HUES48 (cell line): ENCODE data around the gene CCDC40.
"Not testable (repeated sequence)": the region's sequence is repeated elsewhere in the genome, so short reads cannot be mapped to it uniquely, and the experiment has no call there.

Source experiments
- H3K27ac ChIP-seq: one replicate; pipeline ENCODE4 v1.7.0; 2013; ENCODE audit warnings: low read depth, low read length, inconsistent platforms
- H3K27me3 ChIP-seq: 2 replicates; pipeline ENCODE4 v1.6.1; 2013; ENCODE audit warnings: mild to moderate bottlenecking, low read length; ENCODE audit not compliant: control insufficient read depth, insufficient read depth
- H3K36me3 ChIP-seq: 2 replicates; pipeline ENCODE4 v1.6.1; 2013; ENCODE audit warnings: low read length; ENCODE audit not compliant: control insufficient read depth, insufficient read depth
- H3K4me1 ChIP-seq: 2 replicates; pipeline ENCODE4 v1.6.1; 2013; ENCODE audit warnings: mild to moderate bottlenecking, low read length; ENCODE audit not compliant: control insufficient read depth, insufficient read depth
- H3K4me3 ChIP-seq: 2 replicates; pipeline ENCODE4 v1.5.1; 2013; ENCODE audit warnings: mild to moderate bottlenecking, low read depth, low read length
- H3K9ac ChIP-seq: 2 replicates; pipeline ENCODE4 v1.6.1; 2013; ENCODE audit warnings: mild to moderate bottlenecking, low read depth, low read length, moderate library complexity
- H3K9me3 ChIP-seq: 2 replicates; pipeline ENCODE4 v1.6.1; 2013; ENCODE audit warnings: low read length; ENCODE audit not compliant: control insufficient read depth, insufficient read depth

The CCDC40 gene

DNA sequence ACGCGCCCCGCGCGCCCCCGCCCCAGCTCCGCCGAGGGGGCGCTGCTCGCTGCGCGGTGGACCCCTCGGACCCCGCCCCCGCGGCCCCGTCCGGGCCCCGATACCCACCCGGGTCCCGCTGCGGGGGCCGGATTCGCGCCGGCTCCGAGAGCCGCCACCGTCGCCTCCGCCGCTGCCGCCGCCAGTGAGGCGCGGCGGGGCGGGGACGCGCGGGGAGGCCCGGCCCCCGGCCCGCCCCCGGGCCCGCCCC lies 830 bp upstream of the CCDC40 start, which contains the start of gene TBC1D16:
TBC1D16 (minus strand) TSS at position 186 of the 250 bp plus-strand sequence. CDS start 22,325 bp downstream, outside the sequence.
- Histone ChIP-seq H3K27me3 (no peaks in the 10 kb centered on the region), H3K4me1 (0 out of 2 replicates have a peak, but pooled peaks cover 3% of the 10 kb centered on the region), H3K4me3 (peak within 1 kb of the TSS; percentile 92), H3K27ac (peak within 1 kb of the TSS; percentile 93), H3K36me3 (peaks cover 5% of the 10 kb centered on the region), H3K9ac (peak within 1 kb of the TSS; percentile 82), H3K9me3 (no peaks in the 10 kb centered on the region)

DNA sequence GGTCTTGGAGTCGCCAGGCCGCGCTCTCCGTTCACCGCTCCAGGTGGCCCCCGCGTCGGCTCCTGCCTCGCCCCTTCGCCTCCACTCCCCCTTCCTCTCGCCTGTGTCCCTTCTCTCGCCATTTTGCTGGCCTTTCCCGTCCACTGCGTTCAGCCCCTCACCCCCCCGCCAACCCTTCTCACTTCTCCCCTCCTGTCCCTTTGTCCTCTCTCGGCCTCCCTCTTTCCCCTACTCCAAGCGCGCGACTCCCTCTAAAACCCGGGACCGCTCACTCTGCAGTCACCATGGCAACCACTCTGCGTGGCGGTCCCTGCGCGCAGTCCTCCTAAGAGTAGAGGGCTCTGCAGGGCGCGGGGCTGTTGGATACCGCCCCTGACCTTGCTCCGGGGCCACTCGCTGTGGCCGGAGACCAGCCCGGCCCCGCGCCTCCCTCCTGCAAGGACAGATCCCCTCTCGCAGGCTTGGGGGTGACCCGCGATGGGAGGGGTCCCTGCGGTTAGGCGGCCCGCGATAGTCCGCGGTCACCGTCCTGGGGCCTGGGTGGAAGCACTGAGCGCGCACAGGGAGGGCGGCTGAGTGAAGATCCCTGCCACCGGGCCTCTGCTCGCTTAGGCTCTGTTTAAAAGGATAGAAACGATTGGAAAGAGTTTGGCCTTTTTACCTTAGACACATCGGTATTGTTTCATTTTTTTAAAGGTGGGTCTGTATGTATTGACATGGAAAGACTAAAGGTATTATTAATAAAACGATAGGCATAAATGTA lies 454 bp downstream of the CCDC40 start:
- H3K4me3 ChIP-seq: peak overlapping the region; percentile 92
- no peaks in the 10 kb centered on the region for H3K27me3 ChIP-seq
- H3K27ac ChIP-seq: peak overlapping the region; percentile 93
- peaks cover 5% of the 10 kb centered on the region for H3K36me3 ChIP-seq
- no peaks in the 10 kb centered on the region for H3K9me3 ChIP-seq
- H3K9ac ChIP-seq: peak overlapping the region; percentile 82
- 0 out of 2 replicates have a peak, but pooled peaks cover 3% of the 10 kb centered on the region for H3K4me1 ChIP-seq

DNA sequence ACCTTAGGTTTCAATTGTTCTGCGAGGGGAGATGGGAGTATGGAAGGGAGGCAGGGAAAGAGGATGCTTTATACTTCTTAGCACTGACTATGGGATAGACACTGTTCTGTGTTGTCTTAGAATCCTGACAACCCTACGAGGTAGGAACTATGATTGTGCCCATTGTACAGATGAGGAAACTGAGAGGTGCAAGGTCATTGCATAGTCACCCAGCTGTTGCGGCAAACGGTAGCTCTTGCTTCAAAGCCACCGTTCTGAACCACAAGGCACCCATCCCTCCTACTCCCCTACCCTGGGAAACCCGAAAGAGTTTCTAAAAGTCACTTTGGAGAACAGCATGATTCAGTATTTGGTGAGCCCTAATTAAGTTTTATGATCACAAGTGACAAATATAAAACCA lies 7.5 kb downstream of the CCDC40 start:
- no peak overlapping the region for H3K27ac ChIP-seq

DNA sequence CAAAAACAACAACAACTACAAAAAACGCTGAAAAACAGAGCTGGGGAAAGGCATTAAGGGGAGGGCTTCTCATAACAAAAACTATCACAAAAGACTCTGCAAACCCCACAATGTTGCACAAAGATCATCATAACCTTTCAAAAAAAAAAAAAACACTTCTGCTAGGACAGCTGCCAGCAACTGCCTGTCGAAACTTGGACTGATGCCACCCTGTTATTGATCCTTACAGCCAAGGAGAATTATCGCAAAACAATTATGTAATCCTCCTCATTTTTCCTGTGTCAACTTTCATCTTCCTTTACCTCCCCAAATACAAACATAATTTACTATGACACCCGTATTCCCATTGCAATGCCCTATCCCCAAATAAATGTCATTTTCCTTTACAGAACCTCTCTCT lies 9.3 kb downstream of the CCDC40 start:
- Histone ChIP-seq H3K36me3 (peaks cover 2% of the 10 kb centered on the region; the same call in 1 of the 2 replicates), H3K9ac (no peak overlapping the region), H3K4me1 (no peaks in the 10 kb centered on the region), H3K27ac (no peak overlapping the region), H3K27me3 (no peaks in the 10 kb centered on the region), H3K9me3 (no peaks in the 10 kb centered on the region), H3K4me3 (no peak overlapping the region)

More for the DNA sequence above, 7.5 kb downstream of the CCDC40 start:
- Histone ChIP-seq H3K9ac (no peak overlapping the region), H3K4me3 (no peak overlapping the region), H3K36me3 (peaks cover 7% of the 10 kb centered on the region), H3K4me1 (no peaks in the 10 kb centered on the region), H3K27me3 (no peaks in the 10 kb centered on the region), H3K9me3 (no peaks in the 10 kb centered on the region)

DNA sequence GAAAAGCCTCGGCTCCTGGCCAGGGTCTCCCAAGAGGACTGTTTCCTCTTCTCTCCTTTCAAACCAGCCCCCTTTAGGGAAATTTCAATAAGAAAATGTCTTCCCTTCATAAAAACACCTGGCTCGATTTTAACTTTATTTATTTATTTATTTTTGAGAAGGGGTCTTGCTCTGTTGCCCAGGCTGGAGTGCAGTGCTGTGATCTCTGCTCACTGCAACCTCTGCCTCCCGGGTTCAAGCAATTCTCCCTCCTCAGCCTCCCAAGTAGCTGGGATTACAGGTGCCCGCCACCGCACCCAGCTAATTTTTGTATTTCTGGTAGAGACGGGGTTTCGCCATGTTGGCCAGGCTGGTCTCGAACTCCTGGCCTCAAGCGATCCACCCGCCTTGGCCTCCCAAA lies 10.3 kb downstream of the CCDC40 start:
- not testable (repeated sequence) for H3K36me3 ChIP-seq, H3K27ac ChIP-seq, H3K4me1 ChIP-seq, H3K27me3 ChIP-seq, H3K4me3 ChIP-seq, H3K9ac ChIP-seq, H3K9me3 ChIP-seq

DNA sequence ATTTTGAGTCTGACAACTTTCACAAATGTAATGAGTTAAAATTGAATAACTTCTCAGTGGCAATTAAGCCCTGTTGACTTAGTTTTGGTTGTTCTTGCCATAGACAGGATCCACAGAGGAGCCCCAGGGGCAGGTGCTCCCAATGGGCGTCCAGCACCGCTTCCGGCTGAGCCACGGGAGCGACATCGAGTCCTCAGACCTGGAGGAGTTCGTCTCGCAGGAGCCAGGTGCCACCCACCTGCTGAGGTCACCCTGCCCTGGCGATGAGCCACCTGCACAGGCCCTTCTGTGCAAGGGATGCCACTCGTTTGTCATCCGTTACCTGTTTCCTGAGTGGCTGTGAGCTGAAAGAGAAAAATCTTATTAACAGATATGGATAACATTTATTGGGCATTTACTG lies 10.7 kb downstream of the CCDC40 start:
- Histone ChIP-seq H3K27ac (no peak overlapping the region), H3K4me1 (no peaks in the 10 kb centered on the region), H3K27me3 (no peaks in the 10 kb centered on the region), H3K9ac (no peak overlapping the region), H3K4me3 (no peak overlapping the region), H3K36me3 (peaks cover 2% of the 10 kb centered on the region; the same call in 1 of the 2 replicates), H3K9me3 (no peaks in the 10 kb centered on the region)

DNA sequence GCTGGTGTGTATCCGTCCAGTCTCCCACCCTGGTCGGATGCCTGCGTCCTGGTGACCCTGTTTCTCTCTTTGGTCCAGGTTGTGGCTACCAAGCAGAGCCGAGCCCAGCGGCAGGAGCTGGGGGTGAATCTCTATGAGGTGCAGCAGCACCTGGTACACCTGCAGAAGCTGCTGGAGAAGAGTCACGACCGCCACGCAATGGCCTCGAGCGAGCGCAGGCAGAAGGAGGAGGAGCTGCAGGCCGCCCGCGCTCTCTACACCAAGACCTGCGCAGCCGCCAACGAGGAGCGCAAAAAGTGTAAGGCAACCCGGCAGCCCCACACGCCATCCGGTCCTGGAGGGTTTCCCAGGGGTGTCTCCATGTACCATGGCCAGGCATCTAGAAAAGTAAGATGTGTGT lies 13.5 kb downstream of the CCDC40 start:
- H3K4me3 ChIP-seq: no peak overlapping the region
- no peaks in the 10 kb centered on the region for H3K27me3 ChIP-seq
- H3K36me3 ChIP-seq: no peaks in the 10 kb centered on the region
- H3K9me3 ChIP-seq: no peaks in the 10 kb centered on the region
- H3K9ac ChIP-seq: no peak overlapping the region
- H3K4me1 ChIP-seq: no peaks in the 10 kb centered on the region; the same call in 1 of the 2 replicates
- no peak overlapping the region for H3K27ac ChIP-seq

DNA sequence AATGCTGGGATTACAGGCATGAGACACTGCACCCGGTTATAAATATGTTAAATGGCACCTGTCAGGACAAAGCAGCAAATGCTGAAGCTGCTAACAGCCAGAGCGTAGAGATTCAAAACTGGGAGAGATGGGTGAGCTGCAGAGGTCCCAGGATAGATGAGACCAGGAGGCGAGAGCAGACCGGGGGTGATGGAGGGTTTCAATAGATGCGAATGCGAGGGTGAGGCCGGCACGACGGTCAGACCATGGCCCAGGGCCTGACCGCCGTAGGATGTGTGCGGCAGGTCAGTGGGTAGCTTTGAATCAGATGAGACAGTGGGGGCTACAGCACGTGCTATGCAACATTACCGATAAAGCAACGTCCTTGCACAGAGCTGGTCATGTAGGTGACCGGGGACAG lies 14.3 kb downstream of the CCDC40 start:
- no peaks in the 10 kb centered on the region for H3K9me3 ChIP-seq
- no peak overlapping the region for H3K4me3 ChIP-seq
- no peaks in the 10 kb centered on the region for H3K36me3 ChIP-seq
- peaks cover 6% of the 10 kb centered on the region; the same call in 1 of the 2 replicates for H3K4me1 ChIP-seq
- H3K27me3 ChIP-seq: no peaks in the 10 kb centered on the region
- no peak overlapping the region for H3K9ac ChIP-seq
- H3K27ac ChIP-seq: no peak overlapping the region

DNA sequence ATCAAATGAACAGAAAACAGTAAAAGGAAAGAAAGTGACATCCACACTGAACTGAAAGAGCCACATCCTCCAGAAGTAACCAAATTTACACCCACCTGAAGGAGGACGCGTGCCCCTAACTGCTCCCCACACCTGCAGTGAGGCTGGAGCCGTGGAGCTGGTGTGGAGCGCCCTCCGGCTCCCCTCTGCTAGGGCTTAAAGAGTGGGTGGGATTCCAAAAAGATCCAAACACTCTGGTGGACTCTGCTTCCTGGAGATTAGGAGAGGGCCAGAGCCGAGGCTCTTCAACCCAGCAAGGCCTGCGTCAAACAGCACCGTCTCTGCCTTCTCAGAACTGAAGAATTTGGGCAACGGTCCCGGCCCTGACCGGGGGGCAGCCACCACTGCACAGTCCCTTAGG lies 15.2 kb downstream of the CCDC40 start:
- Histone ChIP-seq H3K27ac (no peak overlapping the region), H3K9me3 (no peaks in the 10 kb centered on the region), H3K36me3 (no peaks in the 10 kb centered on the region), H3K4me3 (no peak overlapping the region), H3K27me3 (no peaks in the 10 kb centered on the region), H3K9ac (no peak overlapping the region), H3K4me1 (peaks cover 6% of the 10 kb centered on the region; the same call in 1 of the 2 replicates)

DNA sequence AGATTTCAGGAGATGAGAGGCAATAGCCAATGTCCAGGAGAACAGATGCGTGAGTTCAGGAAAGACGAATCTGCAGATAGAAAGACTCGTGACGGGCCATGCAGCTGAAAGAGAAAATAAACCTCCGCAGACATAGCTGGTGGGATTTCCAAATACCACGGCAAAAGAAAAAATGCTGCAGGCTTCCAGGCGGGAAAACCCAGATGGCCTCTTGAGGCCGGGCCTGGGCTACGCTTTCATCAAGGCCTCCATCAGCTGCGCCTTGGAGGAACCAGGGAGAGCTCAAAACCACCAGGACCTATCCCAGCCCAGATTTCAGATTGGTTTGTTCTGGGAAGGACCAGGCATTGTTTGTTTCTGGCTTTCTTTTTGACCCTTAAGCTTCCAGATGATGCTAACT lies 16.7 kb downstream of the CCDC40 start:
- Histone ChIP-seq H3K4me3 (no peak overlapping the region), H3K27ac (no peak overlapping the region), H3K36me3 (no peaks in the 10 kb centered on the region), H3K9ac (no peak overlapping the region), H3K27me3 (no peaks in the 10 kb centered on the region), H3K4me1 (peaks cover 6% of the 10 kb centered on the region; the same call in 1 of the 2 replicates), H3K9me3 (no peaks in the 10 kb centered on the region)

DNA sequence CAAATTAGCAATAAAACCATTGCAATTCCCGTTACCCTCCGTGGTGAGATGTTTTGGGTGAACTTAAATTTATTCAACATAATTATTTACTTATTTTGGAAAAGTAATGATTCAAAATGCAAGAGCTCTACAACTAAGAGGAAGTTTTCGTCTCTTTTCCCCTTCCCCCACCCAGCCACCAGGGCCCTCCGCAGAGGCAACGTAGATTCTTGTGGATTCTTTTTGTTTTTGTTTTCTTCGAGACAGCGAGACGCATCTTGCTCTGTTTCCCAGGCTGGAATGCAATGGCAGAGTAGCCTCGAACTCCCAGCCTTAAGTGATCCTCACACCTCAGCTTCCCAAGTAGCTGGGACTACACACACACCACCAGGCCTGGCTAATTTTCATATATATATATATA lies 19.2 kb downstream of the CCDC40 start:
- H3K4me3 ChIP-seq: no peak overlapping the region
- H3K4me1 ChIP-seq: peaks cover 6% of the 10 kb centered on the region; the same call in 1 of the 2 replicates
- H3K27ac ChIP-seq: no peak overlapping the region
- no peaks in the 10 kb centered on the region for H3K9me3 ChIP-seq
- peaks cover 4% of the 10 kb centered on the region; the same call in 1 of the 2 replicates for H3K36me3 ChIP-seq
- H3K27me3 ChIP-seq: no peaks in the 10 kb centered on the region
- H3K9ac ChIP-seq: no peak overlapping the region
